AG04450 (cell line): Measurements from ENCODE around the gene RINT1. TPM values are rescaled to one million over a fixed set of nuclear protein-coding genes. Genes with fewer than 3 reads are reported as not detected.

Experiments used
- CTCF ChIA-PET: fragments of 300-600, 350-600 bp; formaldehyde crosslinking; extraction: SDS; loops from one replicate; lab custom pipeline; 2022; ENCODE audit warnings: antibody characterized with exemption, inconsistent platforms; lab: Charles Lee
- POLR2A ChIA-PET: fragments of 350-600 bp; formaldehyde crosslinking; extraction: SDS; loops from one replicate; lab custom pipeline; 2021; ENCODE audit warnings: antibody characterized with exemption, inconsistent platforms; lab: Yijun Ruan, JAX
- DNase-seq: peaks from one replicate; pipeline ENCODE4 v3.0.0-alpha.2; 2011; ENCODE audit warnings: low read depth, low spot score
- H3K27ac ChIP-seq: one replicate; pipeline ENCODE4 v1.5.1; 2012; ENCODE audit warnings: low read depth, low read length, control low read depth
- H3K27me3 ChIP-seq: one replicate; pipeline ENCODE4 v1.6.0; 2012; ENCODE audit warnings: low read length; ENCODE audit not compliant: control insufficient read depth, insufficient read depth
- H3K4me3 ChIP-seq: 2 replicates; pipeline ENCODE4 v1.5.1; 2011; ENCODE audit warnings: mild to moderate bottlenecking, low read depth, low read length, control low read depth
- H3K9me3 ChIP-seq: 2 replicates; pipeline ENCODE4 v1.5.1; 2012; ENCODE audit warnings: low read length; ENCODE audit not compliant: control insufficient read depth, insufficient read depth
- CTCF ChIP-seq: IDR thresholded peaks from 2 replicates; pipeline ENCODE4 v1.5.1; 2011; ENCODE audit warnings: low read depth, low read length, control low read depth, inconsistent platforms
- polyA plus RNA-seq: library from polyadenylated mRNA; depleted of rRNA; stranded (reverse); fragments of >200 nt; gene quantifications from 2 replicates; pipeline ENCODE4 v1.2.3, GENCODE V29; 2011

RINT1 gene
- polyA plus RNA-seq, 1 experiment, result 27.6 TPM

DNA sequence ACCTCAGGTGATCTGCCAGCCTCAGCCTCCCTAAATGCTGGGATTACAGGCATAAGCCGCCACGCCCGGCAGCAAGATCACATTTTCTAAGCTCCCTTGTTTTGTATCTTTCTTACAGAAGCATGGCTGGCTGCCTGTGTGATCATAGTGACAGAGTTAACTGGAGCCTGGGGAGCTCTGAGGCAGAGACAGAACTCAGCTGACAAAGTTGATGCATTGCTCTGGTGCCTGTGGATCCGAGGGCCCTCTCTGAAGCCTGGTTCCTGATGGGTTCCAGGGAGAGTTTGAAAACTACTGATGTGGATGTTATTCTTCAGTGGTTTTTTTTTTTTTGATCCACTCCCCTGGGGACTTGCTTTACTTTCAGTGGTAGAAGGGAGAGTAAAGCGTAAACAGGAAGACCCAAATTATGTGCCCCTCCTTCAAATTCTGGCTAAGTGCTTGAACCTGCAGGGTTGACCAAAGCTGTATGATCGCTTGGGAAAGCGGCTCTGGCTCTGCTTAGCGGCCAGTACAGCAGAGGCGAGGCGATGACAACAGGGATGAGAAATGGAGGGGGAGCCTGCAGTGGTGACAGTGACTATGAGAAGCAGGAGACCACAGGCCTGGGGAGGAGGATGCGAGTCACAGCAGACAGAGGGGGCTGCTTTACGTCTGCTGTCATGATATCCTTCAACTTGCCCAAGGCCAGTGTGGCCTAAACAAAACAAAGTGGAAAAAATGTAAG lies 56.1 kb downstream of the RINT1 start:
- ChIA-PET POLR2A (no interaction called here), CTCF (interaction anchor here (0.6 to 3.4 kb wide), 5 partner anchors 38 to 534 kb away, joined by 3 to 13 read pairs (median 3); no protein-coding TSS in a partner anchor)
- Histone ChIP-seq H3K27ac (no peak overlapping the region), H3K27me3 (no peaks in the 10 kb centered on the region), H3K9me3 (peaks cover 11% of the 10 kb centered on the region), H3K4me3 (no peak overlapping the region)
- no peak for TF ChIP-seq CTCF
- DNase-seq, result no peak

DNA sequence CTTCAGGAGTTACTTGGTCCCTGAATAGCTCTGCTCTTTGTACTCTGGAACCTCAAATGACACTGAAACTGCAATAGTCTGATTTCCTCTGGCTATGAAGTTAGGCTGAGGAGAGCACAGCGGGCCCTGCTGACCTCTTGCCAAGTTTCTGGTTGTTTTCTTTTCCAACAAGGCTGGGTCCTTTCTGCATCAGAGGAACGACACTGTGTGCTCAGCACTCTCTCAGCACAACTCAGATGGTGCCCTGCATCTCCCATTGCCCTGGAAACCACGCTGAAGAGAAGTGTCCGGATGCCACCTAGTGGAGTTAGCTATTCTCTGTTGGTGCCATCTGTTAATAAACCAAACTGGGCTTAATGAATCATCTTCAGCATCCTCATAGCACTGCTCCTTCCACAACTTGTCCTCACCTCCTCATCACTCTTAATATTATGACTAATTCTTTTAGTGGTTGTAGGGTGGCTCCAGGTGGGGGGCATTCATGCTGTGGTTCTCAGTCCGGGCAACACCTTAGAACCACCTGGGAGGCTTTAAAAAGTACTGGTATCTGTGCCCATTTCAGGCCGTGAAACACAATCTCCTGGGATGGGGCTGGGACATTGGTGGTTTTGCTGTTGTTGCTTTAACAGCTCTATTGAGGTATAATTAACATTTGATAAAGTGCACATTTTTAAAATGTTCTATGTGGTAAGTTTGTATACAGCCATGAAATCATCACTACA lies 57.5 kb downstream of the RINT1 start:
- Histone ChIP-seq H3K27ac (no peak overlapping the region), H3K9me3 (0 out of 2 replicates have a peak, but pooled peaks cover 3% of the 10 kb centered on the region), H3K4me3 (no peak overlapping the region), H3K27me3 (no peaks in the 10 kb centered on the region)
- TF ChIP-seq CTCF, result peak; percentile 74
- CTCF ChIA-PET, result interaction anchor here (0.8 to 3.4 kb wide), 10 partner anchors 10 to 472 kb away, joined by 3 to 13 read pairs (median 3); partner anchors contain the start of gene RINT1
- peak; percentile 24 for DNase-seq
- POLR2A ChIA-PET, result interaction anchor here (0.7 kb wide), 1 partner anchor 328 kb away, joined by 3 read pairs; no protein-coding TSS in a partner anchor

DNA sequence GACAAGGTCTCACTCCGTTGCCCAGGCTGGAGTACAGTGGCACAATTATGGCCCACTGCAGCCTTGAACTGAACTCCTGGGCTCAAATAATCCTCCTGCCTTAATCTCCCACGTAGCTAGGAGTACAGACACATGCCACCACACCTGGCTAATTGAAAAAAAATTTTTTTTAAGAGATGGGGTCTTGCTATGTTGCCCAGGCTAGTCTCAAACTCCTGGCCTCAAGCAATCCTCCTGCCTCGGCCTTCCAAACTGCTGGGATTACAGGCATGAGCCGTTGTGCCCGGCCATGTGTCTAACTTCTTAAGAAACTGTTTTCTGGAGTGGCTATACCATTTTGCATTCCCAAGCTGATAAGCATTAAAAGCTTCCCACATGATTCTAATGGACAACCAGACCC lies 58.8 kb downstream of the RINT1 start:
- CTCF ChIA-PET, result interaction anchor here (0.6 kb wide), 1 partner anchor 21 kb away, joined by 3 read pairs; no protein-coding TSS in a partner anchor
- Histone ChIP-seq H3K9me3 (no peaks in the 10 kb centered on the region), H3K27ac (no peak overlapping the region), H3K27me3 (no peaks in the 10 kb centered on the region), H3K4me3 (no peak overlapping the region)
- DNase-seq, result no peak
- TF ChIP-seq CTCF, result no peak
- POLR2A ChIA-PET, result no interaction called here

DNA sequence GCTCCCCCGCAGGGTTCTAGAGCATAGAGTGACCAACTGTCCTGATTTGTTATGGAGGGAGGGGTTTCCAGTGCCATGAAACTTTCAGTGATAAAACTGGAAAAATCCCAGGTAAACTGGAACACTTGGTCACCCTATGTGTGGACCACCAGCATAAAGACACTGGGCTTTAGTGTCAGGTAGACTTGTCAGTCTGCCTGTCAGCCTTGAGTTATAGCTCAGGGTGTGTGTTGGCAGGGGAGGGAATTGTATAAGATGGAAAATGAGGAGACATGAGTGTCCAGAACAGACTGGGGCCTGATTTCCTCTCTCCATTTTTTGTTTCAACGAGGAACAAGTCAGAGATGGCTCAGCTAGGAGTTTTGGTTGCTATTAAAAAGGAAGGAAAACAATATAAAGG lies 59.5 kb downstream of the RINT1 start:
- Histone ChIP-seq H3K27ac (no peak overlapping the region), H3K27me3 (no peaks in the 10 kb centered on the region), H3K4me3 (no peak overlapping the region), H3K9me3 (no peaks in the 10 kb centered on the region)
- POLR2A ChIA-PET, result no interaction called here
- no peak for DNase-seq
- no peak for TF ChIP-seq CTCF
- CTCF ChIA-PET, result no interaction called here

DNA sequence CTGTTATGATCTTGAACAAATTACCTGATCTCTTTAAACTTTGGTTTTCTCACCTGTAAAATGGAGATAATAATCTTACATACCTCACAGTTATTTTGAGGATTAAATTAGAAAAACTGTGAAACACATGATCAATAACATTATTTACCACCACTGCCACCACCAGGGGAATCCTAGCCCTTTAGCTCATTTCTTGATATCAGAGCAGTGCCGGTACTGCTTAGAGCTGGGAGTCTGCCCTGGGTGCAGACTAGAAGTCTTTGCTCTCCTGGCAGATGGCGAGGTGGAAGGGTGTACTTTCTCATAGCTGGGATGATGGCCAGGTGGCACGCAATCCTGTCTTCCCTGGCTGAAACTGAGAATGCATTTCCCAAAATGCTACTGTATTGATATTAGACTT lies 62.0 kb downstream of the RINT1 start:
- POLR2A ChIA-PET, result interaction anchor here (0.5 to 0.9 kb wide), 2 partner anchors 9 to 385 kb away, joined by 6 to 12 read pairs; no protein-coding TSS in a partner anchor

More for the DNA sequence above, 62.0 kb downstream of the RINT1 start:
- Histone ChIP-seq H3K9me3 (no peaks in the 10 kb centered on the region; the same call in 1 of the 2 replicates), H3K27ac (no peak overlapping the region), H3K4me3 (no peak overlapping the region), H3K27me3 (no peaks in the 10 kb centered on the region)
- CTCF ChIA-PET, result interaction anchor here (0.6 kb wide), 1 partner anchor 165 kb away, joined by 4 read pairs; no protein-coding TSS in a partner anchor
- 0 out of 2 replicates have a peak, but pooled peaks have one; percentile 8 for TF ChIP-seq CTCF
- no peak for DNase-seq
